ENCODE results near the gene TMCO1. TPM values are rescaled to one million over a fixed set of nuclear protein-coding genes. Genes with fewer than 3 reads are reported as not detected.

TMCO1 gene
- total and polyA plus RNA-seq, 4 donors: 47.6 to 84.5 (median 64.5) TPM

DNA sequence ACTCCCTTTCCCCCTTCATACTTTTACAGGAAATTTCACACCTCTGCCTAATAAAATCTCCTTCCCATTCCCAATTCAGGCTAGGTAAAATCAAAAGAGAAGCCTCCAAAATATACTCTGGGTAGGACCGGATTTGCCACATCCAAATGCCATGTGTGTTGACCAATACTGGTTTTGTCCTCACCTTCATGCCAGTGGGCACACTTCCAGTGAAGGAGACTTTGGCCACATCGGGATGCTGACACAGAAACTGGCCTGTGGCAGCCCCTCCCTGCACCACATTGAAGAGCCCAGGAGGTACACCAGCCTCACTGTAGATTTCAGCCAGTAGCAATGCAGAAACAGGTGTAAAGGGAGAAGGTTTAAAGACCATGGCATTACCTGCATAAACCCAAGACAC, 88.4 kb downstream of the TMCO1 start:
- Histone ChIP-seq H3K27ac (ENCODE audit: low read depth in 1 of 2, low read length in 1 of 2) (no peak overlapping the region), H3K4me1 (ENCODE audit: control insufficient read depth in 5 of 5, insufficient read depth in 5 of 5, low read length in 5 of 5) (peaks cover 0 to 14% (median 2%) of the 10 kb centered on the region in 5 donors), H3K4me3 (no peak overlapping the region), H3K36me3 (ENCODE audit: control insufficient read depth in 4 of 4, insufficient read depth in 4 of 4, low read length in 4 of 4) (peaks cover 22 to 61% (median 37%) of the 10 kb centered on the region in 4 donors), H3K9ac (ENCODE audit: insufficient read depth in 1 of 2, low read length in 2 of 2) (no peak overlapping the region), H3K27me3 (ENCODE audit: control insufficient read depth in 3 of 3, insufficient read depth in 3 of 3, low read length in 2 of 3) (no peaks in the 10 kb centered on the region), H3K9me3 (ENCODE audit: control insufficient read depth in 4 of 4, insufficient read depth in 3 of 4, low read length in 3 of 4) (no peaks in the 10 kb centered on the region)
- DNase-seq (no peak), ATAC-seq (ENCODE audit: insufficient read depth, low FRiP score) (no peak)
- TF ChIP-seq CTCF (IDR thresholded peaks at IDR 0.05; ENCODE audit: control extremely low read depth, extremely low read depth): no peak
- WGBS, 2 donors: 89 to 94% methylated on average over 2 of the region's 2 CpGs

DNA sequence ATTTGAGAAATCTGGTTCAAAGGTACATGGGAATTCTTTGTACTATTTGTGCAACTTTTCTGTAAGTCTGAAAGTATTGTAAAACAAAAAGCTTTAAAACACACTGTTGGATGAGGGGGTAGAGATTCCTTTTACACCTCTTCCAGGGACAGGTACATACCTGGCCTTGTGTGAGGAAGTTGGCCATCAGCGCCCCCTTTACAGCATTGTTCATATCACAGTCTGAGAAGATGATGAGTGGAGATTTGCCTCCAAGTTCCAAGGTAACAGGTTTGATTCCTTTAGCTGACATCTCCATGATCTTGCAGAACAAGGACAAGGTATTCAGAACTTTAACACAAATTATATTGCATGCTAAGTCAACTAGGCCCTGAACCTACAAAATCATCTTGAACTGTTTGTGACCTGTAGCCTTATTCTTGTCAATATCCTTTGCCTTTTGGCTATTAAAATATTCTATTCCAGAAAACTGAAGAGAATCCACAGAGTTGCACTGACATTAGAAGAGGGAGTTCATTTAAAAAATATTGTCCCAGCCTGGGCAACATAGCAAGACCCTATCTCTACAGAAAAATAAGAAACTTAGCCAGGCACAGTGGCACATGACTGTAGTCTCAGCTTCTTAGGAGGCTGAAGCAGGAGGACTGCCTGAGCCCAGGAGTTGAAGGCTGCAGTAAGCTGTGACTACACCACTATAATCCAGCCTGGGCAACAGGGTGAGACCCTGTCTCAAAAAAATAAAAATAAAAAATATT, 89.2 kb downstream of the TMCO1 start:
- Histone ChIP-seq H3K4me1 (ENCODE audit: control insufficient read depth in 5 of 5, insufficient read depth in 5 of 5, low read length in 5 of 5) (peaks cover 0 to 12% (median 2%) of the 10 kb centered on the region in 5 donors), H3K27ac (ENCODE audit: low read depth in 1 of 2, low read length in 1 of 2) (no peak overlapping the region), H3K9me3 (ENCODE audit: control insufficient read depth in 4 of 4, insufficient read depth in 3 of 4, low read length in 3 of 4) (no peaks in the 10 kb centered on the region), H3K36me3 (ENCODE audit: control insufficient read depth in 4 of 4, insufficient read depth in 4 of 4, low read length in 4 of 4) (peaks cover 22 to 60% (median 39%) of the 10 kb centered on the region in 4 donors), H3K4me3 (no peak overlapping the region), H3K27me3 (ENCODE audit: control insufficient read depth in 3 of 3, insufficient read depth in 3 of 3, low read length in 2 of 3) (no peaks in the 10 kb centered on the region), H3K9ac (ENCODE audit: insufficient read depth in 1 of 2, low read length in 2 of 2) (no peak overlapping the region)
- WGBS, 2 donors: 42 to 48% methylated on average over 1 of the region's 1 CpG
- no peak for ATAC-seq (ENCODE audit: insufficient read depth, low FRiP score)
- no peak for TF ChIP-seq CTCF (IDR thresholded peaks at IDR 0.05; ENCODE audit: control extremely low read depth, extremely low read depth)
- DNase-seq: no peak

DNA sequence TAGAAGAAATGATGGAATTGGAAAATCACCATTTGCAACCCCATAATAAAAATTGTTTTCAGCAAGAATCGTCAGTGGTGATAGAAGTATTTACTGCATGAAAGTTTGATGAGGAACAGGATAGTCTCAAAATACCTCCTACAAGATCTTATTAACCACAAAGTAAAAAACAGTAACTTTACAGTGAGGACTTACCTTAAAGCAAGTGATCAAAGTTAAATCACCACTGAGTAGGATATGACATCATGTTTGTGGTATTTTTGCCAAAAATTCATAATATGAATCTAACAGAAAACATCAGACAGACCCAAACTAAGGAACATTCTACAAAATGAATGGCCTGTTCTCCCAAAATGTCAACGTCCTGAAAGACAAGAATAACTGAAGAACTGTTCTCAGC, 90.2 kb downstream of the TMCO1 start:
- H3K4me3 ChIP-seq: no peak overlapping the region
- 28 to 39% methylated on average over 2 of the region's 2 CpGs for WGBS, 2 donors
- H3K4me1 ChIP-seq (ENCODE audit: control insufficient read depth in 5 of 5, insufficient read depth in 5 of 5, low read length in 5 of 5): peaks cover 0 to 3% (median 0%) of the 10 kb centered on the region in 5 donors
- H3K9ac ChIP-seq (ENCODE audit: insufficient read depth in 1 of 2, low read length in 2 of 2): no peak overlapping the region
- DNase-seq (no peak), ATAC-seq (ENCODE audit: insufficient read depth, low FRiP score) (no peak)
- no peaks in the 10 kb centered on the region for H3K9me3 ChIP-seq (ENCODE audit: control insufficient read depth in 4 of 4, insufficient read depth in 3 of 4, low read length in 3 of 4)
- H3K27ac ChIP-seq (ENCODE audit: low read depth in 1 of 2, low read length in 1 of 2): no peak overlapping the region
- no peak for TF ChIP-seq CTCF (IDR thresholded peaks at IDR 0.05; ENCODE audit: control extremely low read depth, extremely low read depth)
- peaks cover 22 to 60% (median 41%) of the 10 kb centered on the region in 4 donors for H3K36me3 ChIP-seq (ENCODE audit: control insufficient read depth in 4 of 4, insufficient read depth in 4 of 4, low read length in 4 of 4)
- no peaks in the 10 kb centered on the region for H3K27me3 ChIP-seq (ENCODE audit: control insufficient read depth in 3 of 3, insufficient read depth in 3 of 3, low read length in 2 of 3)

Other genes with a start within 250 kb of the TMCO1 start
- not detected for gene LRRC52, start 224.9 kb downstream of the TMCO1 start, total RNA-seq
- under 1 TPM; 0.08 to 0.14 TPM for gene LRRC52, start 224.9 kb downstream of the TMCO1 start, polyA plus RNA-seq
- gene MGST3, start 137.6 kb downstream of the TMCO1 start, total RNA-seq: 100 to 1,000 TPM; 141 to 172 TPM
- gene MGST3, start 137.6 kb downstream of the TMCO1 start, polyA plus RNA-seq: 100 to 1,000 TPM; 180 to 351 TPM
- 10 to 100 TPM; 59.2 to 76.3 TPM for gene ALDH9A1, start 70.3 kb downstream of the TMCO1 start, total RNA-seq
- 10 to 100 TPM; 32.8 to 43.0 TPM for gene ALDH9A1, start 70.3 kb downstream of the TMCO1 start, polyA plus RNA-seq
- 10 to 100 TPM; 12.8 to 15.3 TPM for gene UCK2, start 58.7 kb upstream of the TMCO1 start, total RNA-seq
- 10 to 100 TPM in 1 of 2 donors, 1 to 10 TPM in 1; 9.6 to 22.0 TPM for gene UCK2, start 58.7 kb upstream of the TMCO1 start, polyA plus RNA-seq